Measurements from ENCODE around the gene SUGP1.

Gene SUGP1

GRCh38 chr19:19227217-19227616 lies 93.1 kb downstream of the SUGP1 start:
- no peak for DNase-seq (ENCODE audit: low spot score)

- no peak for DNase-seq (ENCODE audit: low spot score)
Observed at GRCh38 chr19:19226663-19227062, 93.6 kb downstream of the SUGP1 start.

- DNase-seq (ENCODE audit: low spot score), result no peak
Observed at GRCh38 chr19:19226204-19226603, 94.1 kb downstream of the SUGP1 start.

Measured in RKO (cell line).